Measurements from ENCODE around the gene TBC1D3E.
"Not testable (repeated sequence)": the region's sequence is repeated elsewhere in the genome, so short reads cannot be mapped to it uniquely, and the experiment has no call there.

Gene TBC1D3E
- total RNA-seq: 0.05 to 0.09 reads per million in 2 donors

DNA sequence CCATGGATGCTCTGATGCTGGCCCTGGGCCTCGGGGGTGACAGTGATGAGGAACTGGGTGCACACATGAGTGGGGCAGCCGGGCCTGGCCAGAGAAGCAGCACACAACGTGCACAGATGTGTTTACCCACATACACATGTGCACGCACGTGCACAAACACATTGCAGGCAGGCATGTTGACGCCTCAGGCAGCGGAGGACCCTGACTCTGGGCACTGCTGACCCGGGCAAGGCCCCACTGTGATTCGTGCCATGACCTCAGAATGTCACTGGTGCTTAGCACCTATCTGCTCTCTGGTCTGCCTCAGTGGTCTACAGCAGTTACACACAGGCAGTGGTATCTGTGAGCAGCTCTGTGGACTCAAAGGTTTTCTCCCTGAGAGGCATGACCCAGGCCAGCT lies at the start of gene TBC1D3E:
TBC1D3E (plus strand) TSS at position 301 of the 400 bp plus-strand sequence. CDS start 1,545 bp downstream, outside the sequence.
- not testable (repeated sequence) for DNase-seq

DNA sequence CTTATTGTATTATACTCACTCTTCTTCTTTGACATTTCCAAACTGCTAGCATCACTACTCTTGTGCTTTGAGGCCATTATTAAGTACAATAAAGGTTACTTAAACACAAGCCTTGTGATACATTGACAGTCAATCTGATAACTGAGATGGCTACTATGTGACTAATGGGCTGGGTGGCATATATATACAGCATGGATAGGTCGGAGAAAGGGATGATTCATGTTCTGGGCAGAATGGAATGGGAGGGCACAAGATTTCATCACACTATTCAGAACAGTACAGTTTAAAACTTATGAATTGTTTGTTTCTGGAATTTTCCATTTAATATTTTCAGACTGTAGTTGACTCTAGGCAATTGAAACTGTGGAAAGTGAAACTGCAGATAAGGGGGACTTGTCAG lies 40.4 kb upstream of the TBC1D3E start:
- DNase-seq: not testable (repeated sequence)

DNA sequence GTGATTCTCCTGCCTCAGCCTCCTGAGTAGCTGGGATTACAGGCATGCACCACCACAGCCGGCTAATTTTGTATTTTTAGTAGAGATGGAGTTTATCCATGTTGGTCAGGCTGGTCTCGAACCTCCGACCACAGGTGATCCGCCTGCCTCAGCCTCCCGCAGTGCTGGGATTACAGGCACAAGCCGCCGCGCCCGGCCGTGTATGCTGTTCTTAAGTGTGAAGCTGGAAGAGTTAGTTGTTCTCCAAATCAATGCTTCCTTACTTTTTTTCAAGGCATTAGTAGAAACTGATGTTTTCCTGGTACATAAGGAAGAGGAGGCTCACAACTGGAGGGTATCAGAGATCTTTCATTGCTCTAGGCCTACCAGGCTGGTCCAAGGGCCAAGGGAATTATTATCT lies 39.6 kb upstream of the TBC1D3E start:
- not testable (repeated sequence) for DNase-seq

DNA sequence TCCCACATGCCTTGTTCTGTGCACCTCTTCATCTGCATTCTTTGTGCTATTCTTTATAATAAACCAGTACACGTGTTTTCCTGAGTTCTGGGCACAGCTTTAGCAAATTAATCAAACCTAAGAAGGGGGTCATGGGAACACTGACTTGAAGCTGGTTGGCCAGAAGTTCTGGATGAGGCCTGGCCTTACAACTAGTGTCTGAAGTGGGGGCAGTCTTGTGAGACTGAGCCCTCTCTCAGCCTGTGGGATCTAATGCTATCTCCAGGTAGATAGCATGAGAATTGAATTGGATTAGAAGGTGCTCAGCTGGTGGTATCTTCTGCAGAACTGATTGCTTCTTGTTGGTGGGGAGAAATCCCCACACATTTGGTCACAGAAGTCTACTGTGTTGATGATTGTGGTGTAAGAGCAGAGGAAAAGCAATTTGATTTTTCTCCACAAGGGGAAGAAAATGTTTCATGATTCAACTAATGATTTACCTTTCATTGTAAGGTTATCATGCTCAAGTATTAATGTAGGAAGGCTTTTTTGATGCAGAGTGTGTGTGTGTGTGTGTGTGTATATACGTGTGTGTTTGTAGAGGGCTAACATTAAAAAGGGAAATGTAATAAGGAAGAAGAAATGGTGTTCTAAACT lies 33.6 kb upstream of the TBC1D3E start:
- DNase-seq: not testable (repeated sequence)

DNA sequence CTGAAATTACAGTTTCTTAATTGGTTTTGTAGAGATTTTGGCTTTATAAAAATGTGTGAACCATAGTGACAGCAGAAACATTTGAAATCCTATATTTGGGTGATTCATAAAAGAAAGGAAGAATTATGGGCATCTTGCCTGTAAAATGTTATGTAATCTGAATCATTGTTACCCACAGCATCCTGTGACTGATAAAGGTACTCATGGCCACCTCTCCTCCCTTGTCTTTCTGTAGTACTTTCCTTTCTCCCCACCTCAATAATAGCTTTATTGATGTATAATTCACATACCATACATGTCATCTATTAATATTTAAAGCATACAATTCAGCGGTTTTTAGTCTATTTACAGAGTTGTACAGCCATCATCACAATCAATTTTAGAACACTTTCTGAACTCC lies 28.5 kb upstream of the TBC1D3E start:
- not testable (repeated sequence) for DNase-seq

DNA sequence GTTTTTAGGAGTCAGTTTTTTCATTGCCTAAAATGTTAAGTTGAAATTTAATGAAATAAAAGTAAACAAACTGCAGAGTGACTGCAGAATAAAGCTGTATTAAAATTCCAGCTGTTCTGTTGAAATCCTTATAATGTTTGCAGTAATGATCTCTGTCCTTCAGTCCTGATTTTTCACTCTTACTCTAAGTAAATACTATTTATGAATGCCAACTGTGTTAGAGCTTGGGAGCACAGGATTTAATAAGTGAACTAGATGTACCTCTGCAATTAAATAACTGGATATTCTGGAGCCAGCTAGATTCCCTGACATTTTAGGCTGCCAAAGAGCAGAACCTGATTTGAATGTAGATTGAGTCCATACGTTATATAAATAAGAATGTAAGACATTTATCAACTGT lies 7.9 kb upstream of the TBC1D3E start:
- DNase-seq: not testable (repeated sequence)

DNA sequence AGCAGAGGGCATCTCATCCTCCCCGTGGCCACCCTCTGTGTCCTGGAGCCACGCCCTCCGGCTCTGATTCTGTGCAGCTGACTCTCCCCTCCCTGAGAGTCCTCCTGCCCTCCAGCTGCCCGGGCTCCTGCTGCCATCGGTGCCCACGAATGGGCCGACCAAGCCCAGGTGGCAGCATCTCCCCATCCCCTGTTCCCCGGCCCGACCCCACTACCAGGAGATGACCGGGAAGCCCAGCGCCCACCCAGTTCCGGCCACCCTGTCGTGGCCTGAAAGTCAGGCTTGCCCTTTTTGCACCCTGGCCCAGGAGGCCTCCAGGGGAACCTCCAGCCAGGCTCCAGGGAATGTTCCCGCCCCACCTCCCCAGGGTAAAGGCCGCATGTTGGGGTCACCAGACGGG lies 7.1 kb downstream of the TBC1D3E start:
- not testable (repeated sequence) for DNase-seq
